HG03135 (cell line): ENCODE data around the gene PAX8.

Experiments
- ATAC-seq: cut with Tn5 transposase; IDR thresholded peaks from one replicate; pipeline ENCODE4 v1.9.1; 2021; ENCODE audit warnings: mild to moderate bottlenecking, moderate library complexity; ENCODE audit not compliant: unreplicated experiment

Gene PAX8

GRCh38 chr2:113209011-113209645, 69.6 kb downstream of the PAX8 start:
- ATAC-seq: no peak

GRCh38 chr2:113208396-113208795, 70.3 kb downstream of the PAX8 start:
- ATAC-seq: no peak

GRCh38 chr2:113207021-113207420, 71.7 kb downstream of the PAX8 start:
- no peak for ATAC-seq

- no peak for ATAC-seq
Observed at GRCh38 chr2:113206251-113206650, 72.5 kb downstream of the PAX8 start.

- peak; percentile 66 for ATAC-seq
Observed at GRCh38 chr2:113203901-113204519, 74.7 kb downstream of the PAX8 start.

GRCh38 chr2:113203217-113203530, 75.5 kb downstream of the PAX8 start:
- ATAC-seq: no peak

GRCh38 chr2:113202305-113203216, 76.2 kb downstream of the PAX8 start:
- no peak for ATAC-seq

- no peak for ATAC-seq
Observed at GRCh38 chr2:113201496-113202304, 77.0 kb downstream of the PAX8 start.

- no peak for ATAC-seq
Observed at GRCh38 chr2:113200736-113201490, 77.8 kb downstream of the PAX8 start.

GRCh38 chr2:113200236-113200635, 78.5 kb downstream of the PAX8 start:
- ATAC-seq: no peak

GRCh38 chr2:113198790-113199612, 79.7 kb downstream of the PAX8 start:
- ATAC-seq: peak; percentile 60

GRCh38 chr2:113198048-113198789, 80.5 kb downstream of the PAX8 start:
- ATAC-seq: peak; percentile 25

- no peak for ATAC-seq
Observed at GRCh38 chr2:113197347-113198047, 81.2 kb downstream of the PAX8 start.

GRCh38 chr2:113196839-113197238, 81.9 kb downstream of the PAX8 start:
- ATAC-seq: no peak

- no peak for ATAC-seq
Observed at GRCh38 chr2:113195923-113196501, 82.7 kb downstream of the PAX8 start.

GRCh38 chr2:113192459-113193100, 86.1 kb downstream of the PAX8 start:
- no peak for ATAC-seq

- ATAC-seq: no peak
Observed at GRCh38 chr2:113190871-113191270, 87.8 kb downstream of the PAX8 start.
